ENCODE measurements around the gene TOMM20.

Gene TOMM20

GRCh38 chr1:235063068-235063765 is 65.4 kb downstream of the TOMM20 start:
- DNase-seq (ENCODE audit: low read depth): no peak

GRCh38 chr1:235060607-235061470 is 67.8 kb downstream of the TOMM20 start:
- no peak for DNase-seq (ENCODE audit: low read depth)

Data from HS-27A (cell line).